Large intestine (tissue), 3 donors: ENCODE measurements around the gene KCNG3. TPM values are rescaled to one million over a fixed set of nuclear protein-coding genes. Genes with fewer than 3 reads are reported as not detected.
"Not testable (repeated sequence)": the region's sequence is repeated elsewhere in the genome, so short reads cannot be mapped to it uniquely, and the experiment has no call there.

ENCODE experiments used
- DNase-seq, 2 donors: peaks; one replicate each; pipeline versions ENCODE4 v3.0.0 to v3.0.0-alpha.2; 2013
- H3K27ac ChIP-seq: one replicate; pipeline ENCODE4 v1.5.1; 2013; ENCODE audit warnings: low read length
- H3K27me3 ChIP-seq: 2 replicates; pipeline ENCODE4 v1.6.1; 2013; ENCODE audit warnings: low read length; ENCODE audit not compliant: control insufficient read depth, insufficient read depth
- H3K36me3 ChIP-seq: 2 replicates; pipeline ENCODE4 v1.6.1; 2013; ENCODE audit warnings: low read length; ENCODE audit not compliant: control insufficient read depth, insufficient read depth
- H3K4me1 ChIP-seq: one replicate; pipeline ENCODE4 v1.6.1; 2013; ENCODE audit warnings: low read length; ENCODE audit not compliant: control insufficient read depth, insufficient read depth
- H3K4me3 ChIP-seq: one replicate; pipeline ENCODE4 v1.5.1; 2013; ENCODE audit warnings: low read length
- H3K9me3 ChIP-seq: one replicate; pipeline ENCODE4 v1.6.1; 2013; ENCODE audit warnings: mild to moderate bottlenecking, low read depth, low read length, moderate library complexity; ENCODE audit not compliant: control insufficient read depth
- WGBS: methylation state at CpG from one replicate; pipeline ENCODE4 v1.1.5; 2013; ENCODE audit warnings: low lambda C conversion rate; ENCODE audit not compliant: insufficient coverage; 5-methylcytosine and 5-hydroxymethylcytosine counted together
- polyA plus RNA-seq: library from polyadenylated mRNA; unstranded; fragments of 120-200 nt; gene quantifications from one replicate; pipeline ENCODE4 v1.2.1, GENCODE V29; 2013

The KCNG3 gene
- polyA plus RNA-seq, 1 donor: 0.21 TPM

DNA sequence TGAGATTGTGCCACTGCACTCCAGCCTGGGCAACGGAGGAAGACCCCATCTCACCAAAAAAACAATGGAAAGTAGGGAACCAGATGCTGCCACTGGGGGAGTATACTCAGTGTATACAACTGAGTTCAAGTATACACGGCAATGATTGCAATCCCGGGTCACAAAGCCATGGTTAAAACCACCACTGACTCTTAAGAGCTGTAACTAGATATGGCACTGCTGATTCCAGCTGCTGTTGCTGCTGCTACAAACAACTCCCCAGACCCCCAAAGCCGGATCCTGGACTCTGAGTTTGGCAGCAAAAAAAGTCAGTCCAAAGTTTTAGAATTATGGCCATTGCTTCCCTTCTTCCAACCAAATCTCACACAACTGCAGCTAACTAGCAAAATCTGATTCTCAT lies 89.1 kb downstream of the KCNG3 start:
- WGBS: no CpG with 5 or more reads among the region's 4 CpGs
- Histone ChIP-seq H3K4me3 (no peak overlapping the region), H3K4me1 (no peaks in the 10 kb centered on the region), H3K36me3 (no peaks in the 10 kb centered on the region), H3K27me3 (no peaks in the 10 kb centered on the region), H3K27ac (no peak overlapping the region), H3K9me3 (peaks cover 9% of the 10 kb centered on the region)
- no peak for DNase-seq

DNA sequence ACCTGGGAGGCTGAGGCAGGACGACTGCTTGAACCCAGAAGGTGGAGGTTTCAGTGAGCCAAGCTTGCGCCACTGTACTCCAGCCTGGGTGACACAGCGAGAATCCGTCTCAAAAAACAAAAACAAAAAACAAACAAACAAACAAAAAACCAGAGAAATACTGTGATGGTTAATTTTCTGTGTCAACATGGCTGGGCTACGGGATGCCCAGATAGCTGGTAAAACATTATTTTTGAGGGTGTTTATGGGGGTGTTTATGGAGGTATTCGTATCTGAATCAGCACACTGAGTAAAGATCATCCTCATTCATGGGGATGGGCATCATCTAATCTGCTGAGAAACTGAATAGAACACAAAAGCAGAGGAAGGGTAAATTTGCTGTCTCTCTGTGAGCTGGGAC lies 92.0 kb downstream of the KCNG3 start:
- Histone ChIP-seq H3K27ac (no peak overlapping the region), H3K4me1 (no peaks in the 10 kb centered on the region), H3K4me3 (no peak overlapping the region), H3K36me3 (no peaks in the 10 kb centered on the region), H3K9me3 (no peaks in the 10 kb centered on the region), H3K27me3 (no peaks in the 10 kb centered on the region)
- WGBS: no CpG with 5 or more reads among the region's 6 CpGs
- no peak for DNase-seq

- not testable (repeated sequence) for H3K9me3 ChIP-seq, H3K4me1 ChIP-seq, DNase-seq, H3K36me3 ChIP-seq, H3K27ac ChIP-seq, H3K4me3 ChIP-seq, H3K27me3 ChIP-seq
- WGBS: 95% methylated on average over 4 of the region's 11 CpGs
Observed at GRCh38 chr2:42398052-42398451, 95.7 kb downstream of the KCNG3 start.

GRCh38 chr2:42393320-42393719 lies 100.5 kb downstream of the KCNG3 start:
- DNase-seq, H3K36me3 ChIP-seq, H3K27me3 ChIP-seq, H3K9me3 ChIP-seq, H3K4me1 ChIP-seq, H3K4me3 ChIP-seq, H3K27ac ChIP-seq: not testable (repeated sequence)
- whole genome bisulfite sequencing: no CpG with 5 or more reads among the region's 3 CpGs

- no CpG with 5 or more reads among the region's 1 CpG for WGBS
- H3K27ac ChIP-seq: no peak overlapping the region
Observed at GRCh38 chr2:42392191-42392590, 101.6 kb downstream of the KCNG3 start.

More at GRCh38 chr2:42392191-42392590, 101.6 kb downstream of the KCNG3 start:
- DNase-seq: no peak
- Histone ChIP-seq H3K36me3 (no peaks in the 10 kb centered on the region), H3K9me3 (no peaks in the 10 kb centered on the region), H3K4me3 (no peak overlapping the region), H3K4me1 (no peaks in the 10 kb centered on the region), H3K27me3 (no peaks in the 10 kb centered on the region)

Other genes starting within 250 kb of the KCNG3 start
- gene COX7A2L, start 132.8 kb downstream of the KCNG3 start, polyA plus RNA-seq: 342 TPM
- gene MTA3, start 74.7 kb upstream of the KCNG3 start, polyA plus RNA-seq: 34.0 TPM